ENCODE measurements around the gene RGL3.

- no peak for TF ChIP-seq CTCF (IDR thresholded peaks at IDR 0.05)
- TF ChIP-seq EZH2phosphoT487 (IDR thresholded peaks at IDR 0.05) = no peak
Observed at GRCh38 chr19:11446271-11446651, 27.1 kb upstream of the RGL3 start.
